Psoas muscle (tissue), 8 donors: Measurements from ENCODE around the gene OTUD1. TPM values are rescaled to one million over a fixed set of nuclear protein-coding genes. Genes with fewer than 3 reads are reported as not detected.

Experiments
- ATAC-seq, 4 donors: fragments of 200-7000 bp; cut with Tn5 transposase; one replicate each; pipeline ENCODE4 v1.9.1; 2020; ENCODE audit warnings: moderate library complexity in 3 of 4, mild to moderate bottlenecking in 2 of 4
- DNase-seq, 2 donors: peaks; one replicate each; pipeline ENCODE4 v3.0.0-alpha.2; 2020
- H3K27ac ChIP-seq: fragments of 200-600 bp; one replicate; pipeline ENCODE4 v1.8.0; 2022
- H3K27me3 ChIP-seq, 3 donors: fragments of 200-600 bp in 1 of 3; one replicate each; pipeline versions ENCODE4 v1.6.1 to v1.8.0; 2013 to 2022; ENCODE audit warnings: low read length in 2 of 3, mild to moderate bottlenecking in 2 of 3, moderate library complexity in 1 of 3; ENCODE audit not compliant: insufficient read depth in 3 of 3
- H3K36me3 ChIP-seq, 2 donors: fragments of 200-600 bp in 1 of 2; one replicate each; pipeline versions ENCODE4 v1.6.1 to v1.8.0; 2013 to 2022; ENCODE audit warnings: low read depth in 1 of 2, mild to moderate bottlenecking in 1 of 2, moderate library complexity in 1 of 2; ENCODE audit not compliant: insufficient read depth in 1 of 2
- H3K4me1 ChIP-seq: fragments of 200-600 bp; one replicate; pipeline ENCODE4 v1.8.0; 2022
- H3K4me3 ChIP-seq: fragments of 200-600 bp; one replicate; pipeline ENCODE4 v1.8.0; 2022; ENCODE audit warnings: mild to moderate bottlenecking
- H3K9me3 ChIP-seq: fragments of 200-600 bp; one replicate; pipeline ENCODE4 v1.8.0; 2022
- CTCF ChIP-seq: fragments of 200-600 bp; IDR thresholded peaks from one replicate; pipeline ENCODE4 v1.8.0; 2022; ENCODE audit warnings: antibody characterized with exemption
- WGBS, 3 donors: extraction: QIAGEN DNeasy Blood & Tissue Kit; methylation state at CpG; one replicate each; pipeline versions ENCODE4 v1.1.6 to v1.1.7; 2013; 5-methylcytosine and 5-hydroxymethylcytosine counted together
- intact Hi-C, 2 donors: fragments of 100-400 bp; cut with DNase I; formaldehyde crosslinking; loops; one replicate each; pipeline versions ENCODE4 v1.11.0 to v1.14.2; 2022
- polyA plus RNA-seq, 3 donors: library from polyadenylated mRNA; stranded (reverse); fragments of 200-250 nt; gene quantifications; one replicate each; pipeline ENCODE4 v1.2.3, GENCODE V29; 2013
- total RNA-seq, 4 donors: library from RNA; stranded (reverse); fragmentation: NEBNext Ultra II Directional in 2 of 4; extraction: Animal tissue kit (Norgen Biotek cat#: 25700) in 2 of 4; gene quantifications; one replicate each; pipeline versions ENCODE4 v1.2.1 to v1.2.4, GENCODE V29; 2021 to 2023
- donor health status: healthy with polysubstance abuse.
- donor health status: DM: no; HTN: no; CAD: no; lungs with moderate emphysema.
- donor health status: Bipolar disorder and iron deficiency.
- donor health status: healthy.
- donor health status: DM: yes; HTN: yes; CAD: no.
- donor health status: DM: no; HTN: no; CAD: no.
- donor health status: DM: no; HTN: no; CAD: no.
- donor health status: DM: yes; HTN: yes; CAD: no.

Gene OTUD1
- total and polyA plus RNA-seq, 7 donors, result 1.9 to 165 (median 73.1) TPM

GRCh38 chr10:23422003-23422411 is 16.9 kb upstream of the OTUD1 start:
- ATAC-seq, result no peak

GRCh38 chr10:23432166-23432565 is 6.7 kb upstream of the OTUD1 start:
- no peak for DNase-seq
- Histone ChIP-seq H3K36me3 (no peaks in the 10 kb centered on the region), H3K4me1 (no peaks in the 10 kb centered on the region), H3K4me3 (no peak overlapping the region), H3K27ac (no peak overlapping the region), H3K9me3 (no peaks in the 10 kb centered on the region), H3K27me3 (no peaks in the 10 kb centered on the region)
- TF ChIP-seq CTCF, result no peak
- no peak for ATAC-seq
- WGBS, 3 donors, result 68 to 69% (median 69%) methylated on average over 1 of the region's 1 CpG
- intact Hi-C loops, result no loop called here

More at GRCh38 chr10:23422003-23422411, 16.9 kb upstream of the OTUD1 start:
- Histone ChIP-seq H3K27ac (no peak overlapping the region), H3K9me3 (no peaks in the 10 kb centered on the region), H3K36me3 (no peaks in the 10 kb centered on the region), H3K27me3 (no peaks in the 10 kb centered on the region), H3K4me3 (no peak overlapping the region), H3K4me1 (no peaks in the 10 kb centered on the region)
- 49 to 58% (median 55%) methylated on average over 2 of the region's 2 CpGs for WGBS, 3 donors
- no peak for TF ChIP-seq CTCF
- intact Hi-C loops, result no loop called here
- no peak for DNase-seq

- Histone ChIP-seq H3K27me3 (no peaks in the 10 kb centered on the region), H3K9me3 (no peaks in the 10 kb centered on the region), H3K27ac (no peak overlapping the region), H3K36me3 (no peaks in the 10 kb centered on the region), H3K4me1 (peaks cover 2% of the 10 kb centered on the region), H3K4me3 (no peak overlapping the region)
- intact Hi-C loops, result no loop called here
- WGBS, 3 donors, result 88 to 90% (median 90%) methylated on average over 3 of the region's 3 CpGs
- DNase-seq (no peak), ATAC-seq (no peak)
- no peak for TF ChIP-seq CTCF
These were observed 6.2 kb upstream of the OTUD1 start for GRCh38 chr10:23432639-23433038.

GRCh38 chr10:23433701-23434100 is 5.2 kb upstream of the OTUD1 start:
- 77 to 78% (median 78%) methylated on average over 2 of the region's 2 CpGs for WGBS, 3 donors
- H3K27ac ChIP-seq, result no peak overlapping the region
- intact Hi-C loops, result no loop called here
- ATAC-seq (no peak), DNase-seq (no peak)
- H3K9me3 ChIP-seq, result no peaks in the 10 kb centered on the region
- no peaks in the 10 kb centered on the region for H3K27me3 ChIP-seq
- no peak for TF ChIP-seq CTCF
- peaks cover 2% of the 10 kb centered on the region for H3K4me1 ChIP-seq
- H3K4me3 ChIP-seq, result no peak overlapping the region
- no peaks in the 10 kb centered on the region for H3K36me3 ChIP-seq

GRCh38 chr10:23435378-23435777 is 3.5 kb upstream of the OTUD1 start:
- Histone ChIP-seq H3K27me3 (no peaks in the 10 kb centered on the region), H3K27ac (no peak overlapping the region)
- intact Hi-C loops, result loop anchor here (5.0 kb wide), 2 partner anchors 33 to 38 kb away; no protein-coding TSS in a partner anchor

More at GRCh38 chr10:23435378-23435777, 3.5 kb upstream of the OTUD1 start:
- no peak for TF ChIP-seq CTCF
- Histone ChIP-seq H3K4me1 (peaks cover 2% of the 10 kb centered on the region), H3K36me3 (peaks cover 0 to 2% of the 10 kb centered on the region in 2 donors), H3K4me3 (no peak overlapping the region), H3K9me3 (no peaks in the 10 kb centered on the region)
- DNase-seq, result no peak
- 92 to 100% (median 95%) methylated on average over 1 of the region's 1 CpG for WGBS, 3 donors
- ATAC-seq, result no peak
